BJ (cell line): ENCODE measurements around the gene LNPEP. TPM values are rescaled to one million over a fixed set of nuclear protein-coding genes. Genes with fewer than 3 reads are reported as not detected.

ENCODE experiments used
- CTCF ChIA-PET: fragments of 350-600 bp; formaldehyde crosslinking; extraction: SDS; loops from one replicate; lab custom pipeline; 2021; ENCODE audit warnings: antibody characterized with exemption, inconsistent platforms; lab: Yijun Ruan, JAX
- POLR2A ChIA-PET: fragments of 300-600 bp; sonication (Branson Sonifier 250); formaldehyde crosslinking; extraction: SDS; loops from one replicate; lab custom pipeline; 2021; ENCODE audit warnings: antibody characterized with exemption; lab: Charles Lee
- DNase-seq: peaks from one replicate; pipeline ENCODE4 v3.0.0-alpha.2; 2011; ENCODE audit warnings: low read depth
- H3K27me3 ChIP-seq: 2 replicates; pipeline ENCODE4 v1.6.0; 2011; ENCODE audit warnings: low read length; ENCODE audit not compliant: control insufficient read depth, insufficient read depth
- H3K36me3 ChIP-seq: 2 replicates; pipeline ENCODE4 v1.5.1; 2011; ENCODE audit warnings: low read length; ENCODE audit not compliant: control insufficient read depth, insufficient read depth
- H3K4me3 ChIP-seq: 2 replicates; pipeline ENCODE4 v1.5.1; 2011; ENCODE audit warnings: low read depth, mild to moderate bottlenecking, control low read depth, low read length
- polyA plus RNA-seq: library from polyadenylated mRNA; depleted of rRNA; stranded (reverse); fragments of >200 nt; gene quantifications from 2 replicates; pipeline ENCODE4 v1.2.3, GENCODE V29; 2011
- TF ChIP-seq, protein P1 (sequence below): IDR thresholded peaks from 2 replicates; pipeline ENCODE4 v1.5.1; 2011; ENCODE audit warnings: low read depth, mild to moderate bottlenecking, control low read depth, inconsistent platforms, low read length, moderate library complexity; ENCODE audit not compliant: insufficient read depth

The LNPEP gene
- polyA plus RNA-seq, 1 experiment: 6.3 TPM

DNA sequence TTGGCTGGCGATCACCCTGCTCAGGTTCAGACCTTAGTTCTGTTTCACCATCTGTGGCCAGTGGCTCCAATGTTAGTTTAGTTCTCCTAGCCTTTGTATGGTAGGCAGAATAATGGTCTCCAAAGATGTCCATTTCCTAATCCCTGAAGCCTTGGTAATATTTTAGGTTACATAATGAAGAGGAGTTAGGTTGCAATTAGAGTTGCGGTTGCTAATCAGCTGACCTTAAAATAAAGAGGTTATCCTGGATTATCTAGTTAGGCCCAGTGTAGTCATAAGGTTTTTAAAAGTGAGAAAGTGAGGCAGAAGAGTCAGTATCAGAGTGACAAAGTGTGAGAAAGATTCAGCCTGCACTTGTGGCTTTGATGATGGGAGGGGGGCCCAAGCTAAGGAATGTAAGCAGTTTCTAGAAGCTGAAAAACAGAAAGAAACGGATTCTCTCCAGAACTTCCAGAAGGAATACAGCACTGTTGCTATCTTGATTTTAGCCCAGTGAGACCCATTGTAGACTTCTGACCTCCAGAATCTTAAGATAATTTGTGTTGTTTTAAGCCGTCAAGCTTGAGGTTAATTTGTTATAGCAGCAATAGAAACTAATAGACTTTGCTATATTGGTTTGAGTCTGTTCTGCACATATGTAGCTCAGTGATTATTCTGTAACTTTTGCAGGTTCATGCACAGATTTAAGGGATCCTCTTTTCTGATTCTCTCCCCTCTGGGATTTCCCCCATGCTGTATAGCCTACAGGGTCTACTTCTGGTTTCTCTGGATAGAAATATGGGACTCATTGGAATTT, 21.6 kb downstream of the LNPEP start:
- no peak overlapping the region for H3K4me3 ChIP-seq
- DNase-seq: no peak
- ChIA-PET POLR2A (no interaction called here), CTCF (no interaction called here)
- H3K36me3 ChIP-seq: no peaks in the 10 kb centered on the region
- H3K27me3 ChIP-seq: no peaks in the 10 kb centered on the region
- TF ChIP-seq, protein P1, sequence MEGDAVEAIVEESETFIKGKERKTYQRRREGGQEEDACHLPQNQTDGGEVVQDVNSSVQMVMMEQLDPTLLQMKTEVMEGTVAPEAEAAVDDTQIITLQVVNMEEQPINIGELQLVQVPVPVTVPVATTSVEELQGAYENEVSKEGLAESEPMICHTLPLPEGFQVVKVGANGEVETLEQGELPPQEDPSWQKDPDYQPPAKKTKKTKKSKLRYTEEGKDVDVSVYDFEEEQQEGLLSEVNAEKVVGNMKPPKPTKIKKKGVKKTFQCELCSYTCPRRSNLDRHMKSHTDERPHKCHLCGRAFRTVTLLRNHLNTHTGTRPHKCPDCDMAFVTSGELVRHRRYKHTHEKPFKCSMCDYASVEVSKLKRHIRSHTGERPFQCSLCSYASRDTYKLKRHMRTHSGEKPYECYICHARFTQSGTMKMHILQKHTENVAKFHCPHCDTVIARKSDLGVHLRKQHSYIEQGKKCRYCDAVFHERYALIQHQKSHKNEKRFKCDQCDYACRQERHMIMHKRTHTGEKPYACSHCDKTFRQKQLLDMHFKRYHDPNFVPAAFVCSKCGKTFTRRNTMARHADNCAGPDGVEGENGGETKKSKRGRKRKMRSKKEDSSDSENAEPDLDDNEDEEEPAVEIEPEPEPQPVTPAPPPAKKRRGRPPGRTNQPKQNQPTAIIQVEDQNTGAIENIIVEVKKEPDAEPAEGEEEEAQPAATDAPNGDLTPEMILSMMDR: no peak

DNA sequence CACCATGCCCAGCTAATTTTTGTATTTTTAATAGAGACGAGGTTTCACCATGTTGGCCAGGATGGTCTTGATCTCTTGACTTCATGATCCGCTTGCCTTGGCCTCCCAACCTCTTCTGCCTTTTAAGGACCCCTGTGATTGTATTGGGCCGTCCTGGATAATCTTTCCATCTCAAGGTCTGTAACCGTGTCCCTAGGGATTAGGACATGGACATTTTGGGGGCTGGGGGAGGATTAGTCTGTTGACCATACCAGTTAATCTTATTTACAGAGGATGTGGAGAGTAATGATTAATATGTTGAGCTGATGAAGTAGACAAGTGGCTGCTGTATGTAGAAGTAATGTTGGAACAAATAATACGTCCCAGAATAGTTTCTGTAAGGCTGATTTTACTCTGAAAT, 23.1 kb downstream of the LNPEP start:
- CTCF ChIA-PET: no interaction called here
- POLR2A ChIA-PET: no interaction called here
- TF ChIP-seq, protein P1: no peak
- Histone ChIP-seq H3K4me3 (no peak overlapping the region), H3K27me3 (no peaks in the 10 kb centered on the region), H3K36me3 (no peaks in the 10 kb centered on the region)
- no peak for DNase-seq

DNA sequence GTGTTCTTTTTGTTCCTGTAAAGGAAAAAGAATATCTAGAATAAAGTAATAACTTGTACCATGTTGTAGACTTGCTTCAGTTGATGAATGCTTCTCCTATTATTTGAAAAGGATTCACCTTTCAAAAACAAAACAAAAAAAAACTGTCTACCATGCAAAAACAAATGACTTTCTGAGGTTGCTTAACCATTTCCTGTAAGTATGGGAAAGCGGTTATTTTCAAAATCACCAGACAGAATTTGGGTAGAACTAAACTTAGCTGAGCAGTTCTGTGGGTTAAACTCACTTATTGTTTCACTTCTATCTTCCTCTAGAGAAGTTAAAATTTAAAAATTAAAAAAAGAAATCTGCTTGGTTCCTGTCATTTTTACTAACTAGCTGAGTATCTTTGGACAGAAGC, 25.2 kb downstream of the LNPEP start:
- TF ChIP-seq, protein P1: no peak
- H3K4me3 ChIP-seq: no peak overlapping the region
- H3K36me3 ChIP-seq: no peaks in the 10 kb centered on the region
- DNase-seq: no peak
- ChIA-PET CTCF (interaction anchor here (0.6 to 0.8 kb wide), 3 partner anchors 13 to 377 kb away, joined by 3 read pairs; no protein-coding TSS in a partner anchor), POLR2A (no interaction called here)
- H3K27me3 ChIP-seq: no peaks in the 10 kb centered on the region

DNA sequence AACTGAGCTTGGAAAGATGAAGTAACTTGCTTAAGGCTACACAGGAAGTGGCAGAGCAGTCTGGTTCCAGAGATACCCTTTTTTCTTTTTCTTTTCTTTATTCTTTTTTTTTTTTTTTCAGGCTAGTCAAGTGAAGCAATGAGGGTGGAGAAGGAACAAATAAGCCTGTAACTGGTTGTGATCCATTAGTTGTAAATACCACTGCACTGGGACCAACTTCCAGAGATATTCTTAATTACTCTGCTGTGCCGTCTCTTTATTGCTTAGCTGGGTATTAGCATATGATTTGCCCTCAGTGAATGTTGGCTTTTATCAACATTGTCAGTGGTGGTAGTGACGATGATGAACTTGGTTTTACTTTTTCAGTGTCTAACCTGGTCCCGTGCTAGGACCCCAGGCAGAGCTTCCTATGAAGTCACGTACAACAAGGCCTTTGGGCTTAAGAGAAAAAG, 26.7 kb downstream of the LNPEP start:
- no peaks in the 10 kb centered on the region for H3K36me3 ChIP-seq
- ChIA-PET POLR2A (no interaction called here), CTCF (interaction anchor here (1.4 kb wide), 1 partner anchor 201 kb away, joined by 4 read pairs; no protein-coding TSS in a partner anchor)
- no peaks in the 10 kb centered on the region for H3K27me3 ChIP-seq
- DNase-seq: no peak
- TF ChIP-seq, protein P1: no peak
- H3K4me3 ChIP-seq: no peak overlapping the region

DNA sequence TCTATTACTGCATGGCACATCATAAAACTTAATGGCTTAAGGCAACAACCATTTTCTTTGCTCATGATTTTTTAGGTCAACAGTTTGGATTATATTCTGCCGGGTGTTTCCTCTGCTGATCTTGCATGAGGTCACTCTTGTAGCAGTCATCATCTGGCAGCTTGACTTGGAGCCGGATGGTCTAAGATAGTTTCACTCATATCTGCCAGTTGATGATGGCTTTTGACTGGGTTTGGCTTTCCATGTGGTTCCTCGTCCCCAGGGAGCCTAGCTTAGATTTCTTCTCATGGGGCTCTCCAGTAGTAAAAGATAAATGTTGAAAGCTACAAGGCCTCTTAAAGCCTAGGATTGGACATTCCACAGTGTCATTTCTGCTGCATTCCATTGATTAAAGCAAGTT, 27.4 kb downstream of the LNPEP start:
- Histone ChIP-seq H3K4me3 (no peak overlapping the region), H3K36me3 (no peaks in the 10 kb centered on the region), H3K27me3 (no peaks in the 10 kb centered on the region)
- TF ChIP-seq, protein P1: no peak
- POLR2A ChIA-PET: no interaction called here
- DNase-seq: no peak
- CTCF ChIA-PET: interaction anchor here (1.4 kb wide), 1 partner anchor 200 kb away, joined by 4 read pairs; no protein-coding TSS in a partner anchor
